ENCODE measurements around the gene TEX14. TPM values are rescaled to one million over a fixed set of nuclear protein-coding genes. Genes with fewer than 3 reads are reported as not detected.

TEX14 gene
- total RNA-seq, 6 donors from 2014 or later = 0.10 to 1.4 (median 0.63) TPM

DNA sequence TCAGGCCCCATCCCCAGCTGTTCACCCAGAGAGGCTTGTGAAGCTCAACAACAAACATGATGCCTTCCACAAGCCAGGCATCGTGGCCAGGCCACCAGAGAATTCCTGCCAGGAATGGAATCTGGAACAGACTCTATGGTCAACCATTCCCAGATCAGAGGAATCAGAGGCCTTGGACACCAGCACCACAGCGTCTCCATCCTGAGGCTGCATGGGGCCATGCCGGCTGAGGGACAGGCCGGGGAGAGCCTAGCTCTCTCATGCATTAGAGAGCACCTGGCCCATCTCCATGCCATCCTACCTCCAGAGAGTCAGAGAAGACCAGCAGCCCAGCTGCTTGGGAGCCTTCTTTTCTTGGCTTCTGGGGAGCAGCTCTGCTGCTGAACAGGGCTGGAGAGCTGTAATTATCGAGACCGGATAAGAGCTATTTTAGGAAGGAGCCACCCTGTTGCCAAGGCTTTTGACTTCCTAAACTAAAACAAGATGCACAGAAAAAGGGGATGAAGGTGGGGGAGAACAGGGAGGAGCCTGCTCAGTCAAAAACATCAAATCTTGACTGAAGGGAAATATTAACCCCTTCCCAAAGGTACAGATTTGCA lies 152.9 kb downstream of the TEX14 start:
- H3K27me3 ChIP-seq = no peaks in the 10 kb centered on the region
- H3K9me3 ChIP-seq = no peaks in the 10 kb centered on the region
- DNase-seq = no peak
- peak overlapping the region in 1 of 4 donors; percentile 4 for H3K27ac ChIP-seq
- no peaks in the 10 kb centered on the region for H3K36me3 ChIP-seq
- H3K4me1 ChIP-seq = peaks cover 4 to 19% (median 7%) of the 10 kb centered on the region in 4 donors
- ATAC-seq (ENCODE audit: low FRiP score in 2 of 2) = no peak
- no peak overlapping the region for H3K4me3 ChIP-seq
- TF ChIP-seq POLR2AphosphoS5 (IDR thresholded peaks at IDR 0.05) = no peak
- TF ChIP-seq POLR2A (IDR thresholded peaks at IDR 0.05) = no peak
- TF ChIP-seq EP300 (IDR thresholded peaks at IDR 0.05) = no peak
- TF ChIP-seq, protein P1, sequence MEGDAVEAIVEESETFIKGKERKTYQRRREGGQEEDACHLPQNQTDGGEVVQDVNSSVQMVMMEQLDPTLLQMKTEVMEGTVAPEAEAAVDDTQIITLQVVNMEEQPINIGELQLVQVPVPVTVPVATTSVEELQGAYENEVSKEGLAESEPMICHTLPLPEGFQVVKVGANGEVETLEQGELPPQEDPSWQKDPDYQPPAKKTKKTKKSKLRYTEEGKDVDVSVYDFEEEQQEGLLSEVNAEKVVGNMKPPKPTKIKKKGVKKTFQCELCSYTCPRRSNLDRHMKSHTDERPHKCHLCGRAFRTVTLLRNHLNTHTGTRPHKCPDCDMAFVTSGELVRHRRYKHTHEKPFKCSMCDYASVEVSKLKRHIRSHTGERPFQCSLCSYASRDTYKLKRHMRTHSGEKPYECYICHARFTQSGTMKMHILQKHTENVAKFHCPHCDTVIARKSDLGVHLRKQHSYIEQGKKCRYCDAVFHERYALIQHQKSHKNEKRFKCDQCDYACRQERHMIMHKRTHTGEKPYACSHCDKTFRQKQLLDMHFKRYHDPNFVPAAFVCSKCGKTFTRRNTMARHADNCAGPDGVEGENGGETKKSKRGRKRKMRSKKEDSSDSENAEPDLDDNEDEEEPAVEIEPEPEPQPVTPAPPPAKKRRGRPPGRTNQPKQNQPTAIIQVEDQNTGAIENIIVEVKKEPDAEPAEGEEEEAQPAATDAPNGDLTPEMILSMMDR (IDR thresholded peaks at IDR 0.05) = no peak
- 56 to 68% methylated on average over 4 to 5 of the region's 6 CpGs for WGBS, 2 donors

DNA sequence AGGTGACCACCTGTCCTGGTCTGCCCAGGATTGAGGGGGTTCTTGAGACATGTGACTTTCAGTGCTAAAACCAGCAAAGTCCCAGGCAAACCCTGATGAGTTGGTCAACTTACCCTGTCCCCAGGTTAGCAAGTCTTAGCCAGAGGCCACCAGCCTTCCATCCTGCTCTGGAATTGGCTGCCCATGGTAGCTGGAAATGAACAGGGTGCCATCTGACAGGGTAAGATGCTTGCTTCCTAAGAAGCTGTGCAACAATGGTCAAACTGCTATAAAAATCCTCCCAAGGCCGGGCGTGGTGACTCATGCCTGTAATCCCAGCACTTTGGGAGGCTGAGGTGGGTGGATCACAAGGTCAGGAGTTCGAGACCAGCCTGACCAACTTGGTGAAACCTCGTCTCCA lies 154.6 kb downstream of the TEX14 start:
- Histone ChIP-seq H3K27me3 (no peaks in the 10 kb centered on the region), H3K27ac (no peak overlapping the region), H3K9me3 (no peaks in the 10 kb centered on the region), H3K4me1 (peaks cover 9 to 22% (median 11%) of the 10 kb centered on the region in 4 donors), H3K4me3 (no peak overlapping the region), H3K36me3 (no peaks in the 10 kb centered on the region)
- 86 to 90% methylated on average over 2 to 4 of the region's 4 CpGs for WGBS, 2 donors
- ATAC-seq (ENCODE audit: low FRiP score in 2 of 2) = no peak
- DNase-seq = no peak
- TF ChIP-seq POLR2AphosphoS5 (IDR thresholded peaks at IDR 0.05) (no peak), EP300 (IDR thresholded peaks at IDR 0.05) (no peak), POLR2A (IDR thresholded peaks at IDR 0.05) (no peak)
- TF ChIP-seq, protein P1 (IDR thresholded peaks at IDR 0.05) = no peak

DNA sequence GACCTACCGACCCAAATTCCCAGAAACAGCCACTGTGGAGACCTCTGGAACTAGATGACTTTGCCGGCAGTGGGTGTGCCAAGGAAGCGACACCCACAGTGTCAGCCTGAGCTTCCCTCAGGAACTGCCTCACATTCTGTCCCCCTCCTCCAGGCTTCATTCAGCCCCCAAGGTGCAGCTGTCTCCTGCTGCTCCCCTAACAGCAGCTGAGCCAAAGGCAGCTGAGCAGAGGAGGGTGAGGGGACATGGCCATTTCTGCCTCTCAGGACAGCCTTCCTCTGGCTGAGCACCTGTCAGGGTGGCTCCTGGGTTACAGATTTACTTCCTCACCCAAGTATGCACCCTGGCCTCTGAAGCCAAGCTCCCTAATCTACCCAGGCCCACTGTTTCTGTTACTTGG lies 155.3 kb downstream of the TEX14 start:
- no peak for ATAC-seq (ENCODE audit: low FRiP score in 2 of 2)
- WGBS, 2 donors = 73 to 81% methylated on average over 3 of the region's 3 CpGs
- peaks cover 12 to 25% (median 16%) of the 10 kb centered on the region in 4 donors for H3K4me1 ChIP-seq
- no peaks in the 10 kb centered on the region for H3K9me3 ChIP-seq
- H3K36me3 ChIP-seq = no peaks in the 10 kb centered on the region
- no peak overlapping the region for H3K4me3 ChIP-seq
- no peaks in the 10 kb centered on the region for H3K27me3 ChIP-seq
- no peak for DNase-seq
- TF ChIP-seq EP300 (IDR thresholded peaks at IDR 0.05) = no peak
- no peak for TF ChIP-seq POLR2AphosphoS5 (IDR thresholded peaks at IDR 0.05)
- TF ChIP-seq, protein P1 (IDR thresholded peaks at IDR 0.05) = no peak
- TF ChIP-seq POLR2A (IDR thresholded peaks at IDR 0.05) = no peak
- H3K27ac ChIP-seq = no peak overlapping the region

DNA sequence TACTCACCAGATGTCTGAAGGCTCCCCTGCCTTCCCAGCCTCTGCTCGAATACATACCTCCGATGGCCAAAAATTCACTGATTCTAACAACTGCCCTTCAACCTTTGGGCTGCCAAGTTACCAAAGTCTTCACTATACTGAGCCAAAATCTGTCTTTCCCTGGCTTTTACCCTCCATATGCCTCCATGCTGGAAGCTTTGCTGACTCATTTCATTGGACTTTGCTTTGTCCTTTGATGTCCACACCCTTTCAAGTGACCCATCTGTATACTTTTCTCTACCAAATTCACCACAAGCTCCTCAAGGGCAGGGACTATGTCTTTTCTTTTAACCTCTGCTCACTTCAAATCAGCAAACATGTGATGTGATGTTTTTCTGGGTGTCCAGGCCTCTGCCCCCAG lies 156.4 kb downstream of the TEX14 start:
- TF ChIP-seq POLR2AphosphoS5 (IDR thresholded peaks at IDR 0.05) = no peak
- no peak for TF ChIP-seq POLR2A (IDR thresholded peaks at IDR 0.05)
- TF ChIP-seq, protein P1 (IDR thresholded peaks at IDR 0.05) = no peak
- TF ChIP-seq EP300 (IDR thresholded peaks at IDR 0.05) = no peak
- no peak overlapping the region for H3K27ac ChIP-seq
- H3K27me3 ChIP-seq = no peaks in the 10 kb centered on the region
- ATAC-seq (ENCODE audit: low FRiP score in 2 of 2) (no peak), DNase-seq (no peak)
- H3K4me1 ChIP-seq = peaks cover 12 to 30% (median 26%) of the 10 kb centered on the region in 4 donors
- 94 to 96% methylated on average over 2 of the region's 2 CpGs for WGBS, 2 donors
- no peaks in the 10 kb centered on the region for H3K36me3 ChIP-seq
- H3K4me3 ChIP-seq = no peak overlapping the region
- H3K9me3 ChIP-seq = no peaks in the 10 kb centered on the region

DNA sequence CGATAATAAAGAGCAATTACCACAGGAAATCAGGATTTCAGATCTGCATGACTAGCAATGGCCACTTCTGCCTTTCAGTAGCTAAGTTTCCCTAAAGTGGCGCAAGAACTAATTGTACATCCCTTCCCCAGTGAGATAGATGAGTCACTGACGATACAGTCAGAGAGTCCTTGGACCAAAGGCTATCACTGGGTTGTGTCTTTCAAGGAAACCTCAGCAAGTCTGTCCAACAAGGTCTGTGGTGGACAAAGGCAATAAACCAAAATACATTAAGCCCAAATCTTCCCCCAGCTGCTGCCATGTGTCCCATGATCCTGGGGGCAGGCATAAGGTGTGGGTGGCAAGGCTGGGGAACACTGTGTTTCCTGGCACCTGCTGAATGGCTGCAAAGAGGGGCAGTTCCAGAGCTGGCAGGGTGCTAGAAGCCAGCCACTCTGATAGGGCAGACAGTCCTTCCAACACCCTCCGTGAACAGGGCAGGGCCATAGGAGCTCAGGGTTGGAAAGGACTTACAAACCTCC lies 156.9 kb downstream of the TEX14 start:
- TF ChIP-seq POLR2A (IDR thresholded peaks at IDR 0.05) (no peak), EP300 (IDR thresholded peaks at IDR 0.05) (no peak), POLR2AphosphoS5 (IDR thresholded peaks at IDR 0.05) (no peak)
- TF ChIP-seq, protein P1 (IDR thresholded peaks at IDR 0.05) = no peak
- H3K4me3 ChIP-seq = no peak overlapping the region
- no peak for DNase-seq
- H3K27ac ChIP-seq = peak overlapping the region in 1 of 4 donors; percentile 11
- peaks cover 12 to 30% (median 26%) of the 10 kb centered on the region in 4 donors for H3K4me1 ChIP-seq
- no peaks in the 10 kb centered on the region for H3K9me3 ChIP-seq
- no peaks in the 10 kb centered on the region for H3K36me3 ChIP-seq
- H3K27me3 ChIP-seq = no peaks in the 10 kb centered on the region
- WGBS, 2 donors = 63 to 84% methylated on average over 4 of the region's 4 CpGs
- ATAC-seq (ENCODE audit: low FRiP score in 2 of 2) = peak in 1 of 2 donors; percentile 55
